GM12878 (cell line): ENCODE measurements around the gene ZIC5. TPM values are rescaled to one million over a fixed set of nuclear protein-coding genes. Genes with fewer than 3 reads are reported as not detected.

Experiments used
- ATAC-seq: fragments of 200-7000 bp; cut with Tn5 transposase; 3 replicates; pipeline ENCODE4 v1.9.1; 2020; ENCODE audit warnings: mild to moderate bottlenecking, moderate library complexity
- BruUV-seq: library from RNA; stranded (reverse); fragments of 400-500 nt; replicated peaks from 2 replicates; lab custom pipeline; 2021; lab: Mats Ljungman, UMichigan
- CTCF ChIA-PET: fragments of 300-600 bp; sonication (Branson Sonifier 250); formaldehyde crosslinking; extraction: SDS; loops from one replicate; lab custom pipeline; 2021; ENCODE audit warnings: inconsistent platforms; lab: Yijun Ruan, JAX
- POLR2A ChIA-PET: fragments of 350-600 bp; formaldehyde crosslinking; extraction: SDS; loops from one replicate; lab custom pipeline; 2021; ENCODE audit warnings: inconsistent platforms; lab: Charles Lee
- RAD21 ChIA-PET: fragments of 300-600 bp; sonication (Branson Sonifier 250); formaldehyde crosslinking; loops from one replicate; lab custom pipeline; 2023; ENCODE audit warnings: antibody characterized with exemption; ENCODE audit not compliant: unreplicated experiment; lab: Charles Lee
- SMC1A ChIA-PET: fragments of 300-600 bp; sonication (Branson Sonifier 250); formaldehyde crosslinking; loops from one replicate; lab custom pipeline; 2023; ENCODE audit not compliant: unreplicated experiment, uncharacterized antibody; lab: Charles Lee
- DNase-seq: peaks from one replicate; pipeline ENCODE4 v3.0.0-alpha.2; 2011; ENCODE audit warnings: low read depth, low spot score
- FAIRE-seq: peaks from 3 replicates; lab custom pipeline; 2011; peaks lifted over from hg19 to GRCh38; lab: Jason Lieb, UNC
- H2AFZ ChIP-seq: 2 replicates; pipeline ENCODE4 v1.6.0; 2011; ENCODE audit warnings: low read depth, low read length, control low read depth; ENCODE audit not compliant: control insufficient read depth
- H3K27ac ChIP-seq: 2 replicates; pipeline ENCODE4 v1.5.1; 2011; ENCODE audit warnings: control low read depth; ENCODE audit not compliant: control insufficient read depth, insufficient read depth
- H3K27me3 ChIP-seq, 2 experiments: replicated peaks in 1 of 2; 2 replicates each; pipeline versions ENCODE4 v1.6.0 to v1.6.1; 2011; ENCODE audit warnings: low read length in 1 of 2; ENCODE audit not compliant: control insufficient read depth in 2 of 2, insufficient read depth in 2 of 2
- H3K36me3 ChIP-seq, 2 experiments: 2 replicates each; pipeline ENCODE4 v1.5.1; 2011; ENCODE audit warnings: low read length in 1 of 2; ENCODE audit not compliant: control insufficient read depth in 2 of 2, insufficient read depth in 2 of 2
- H3K4me1 ChIP-seq: 2 replicates; pipeline ENCODE4 v1.6.1; 2011; ENCODE audit warnings: mild to moderate bottlenecking, low read length, moderate library complexity, mixed read lengths; ENCODE audit not compliant: control insufficient read depth, insufficient read depth
- H3K4me2 ChIP-seq: 2 replicates; pipeline ENCODE4 v1.6.0; 2011; ENCODE audit warnings: control low read depth; ENCODE audit not compliant: control insufficient read depth, insufficient read depth
- H3K4me3 ChIP-seq: fragments of 200-600 bp; sonication (generic); 2 replicates; pipeline ENCODE4 v1.5.1; 2016
- H3K79me2 ChIP-seq: 2 replicates; pipeline ENCODE4 v1.6.0; 2011; ENCODE audit warnings: low read length; ENCODE audit not compliant: control insufficient read depth, insufficient read depth
- H3K9ac ChIP-seq: 2 replicates; pipeline ENCODE4 v1.8.0; 2011; ENCODE audit warnings: low read length, control low read depth, mixed read lengths; ENCODE audit not compliant: control insufficient read depth, insufficient read depth
- H3K9me3 ChIP-seq: replicated peaks from 3 replicates; pipeline ENCODE4 v1.5.1; 2011; ENCODE audit warnings: mild to moderate bottlenecking, low read length; ENCODE audit not compliant: control insufficient read depth, insufficient read depth
- H4K20me1 ChIP-seq: 2 replicates; pipeline ENCODE4 v1.6.0; 2011; ENCODE audit not compliant: control insufficient read depth, insufficient read depth
- CBFB ChIP-seq: IDR thresholded peaks from 2 replicates; pipeline ENCODE4 v1.6.1; 2016; ENCODE audit warnings: antibody characterized with exemption, low read depth
- CBX3 ChIP-seq: fragments of 200-600 bp; sonication (generic); IDR thresholded peaks from 2 replicates; pipeline ENCODE4 v1.6.1; 2016; ENCODE audit warnings: low read depth, borderline replicate concordance
- FOS ChIP-seq: IDR thresholded peaks from 3 replicates; pipeline ENCODE4 v1.6.1; 2011; ENCODE audit warnings: borderline replicate concordance; ENCODE audit not compliant: insufficient read length; ENCODE audit errors: extremely low read depth
- GATAD2B ChIP-seq: fragments of 450-650 bp; conservative IDR thresholded peaks from 2 replicates; pipeline ENCODE4 v1.6.1; 2017; ENCODE audit warnings: low read depth, mild to moderate bottlenecking, moderate library complexity
- LARP7 ChIP-seq: fragments of 450-650 bp; IDR thresholded peaks from 2 replicates; pipeline ENCODE4 v1.6.1; 2017; ENCODE audit warnings: mild to moderate bottlenecking
- MTA2 ChIP-seq: fragments of 450-650 bp; IDR thresholded peaks from 2 replicates; pipeline ENCODE4 v1.6.1; 2016; ENCODE audit warnings: low read depth, mild to moderate bottlenecking, moderate library complexity
- NFIC ChIP-seq: IDR thresholded peaks from 2 replicates; pipeline ENCODE4 v1.6.1; 2012; ENCODE audit warnings: low read depth, mild to moderate bottlenecking, inconsistent platforms, low read length, moderate library complexity
- NFYA ChIP-seq: IDR thresholded peaks from 2 replicates; pipeline ENCODE4 v1.6.1; 2011; ENCODE audit warnings: low read depth, mild to moderate bottlenecking, low read length, improper control_type of control experiment, borderline replicate concordance
- PML ChIP-seq: IDR thresholded peaks from 2 replicates; pipeline ENCODE4 v1.6.1; 2012; ENCODE audit warnings: low read length, inconsistent platforms
- RFX5 ChIP-seq: IDR thresholded peaks from 2 replicates; pipeline ENCODE4 v1.6.1; 2011; ENCODE audit warnings: low read depth, low read length, improper control_type of control experiment
- SMC3 ChIP-seq: IDR thresholded peaks from 2 replicates; pipeline ENCODE4 v1.6.1; 2011; ENCODE audit warnings: low read length, improper control_type of control experiment, borderline replicate concordance
- SREBF1 ChIP-seq: IDR thresholded peaks from 2 replicates; pipeline ENCODE4 v1.6.1; 2012; ENCODE audit warnings: mild to moderate bottlenecking, low read length
- SUPT20H ChIP-seq: IDR thresholded peaks from 2 replicates; pipeline ENCODE4 v1.6.1; 2011; ENCODE audit warnings: low read depth, mild to moderate bottlenecking, low read length, moderate library complexity, borderline replicate concordance; ENCODE audit not compliant: control insufficient read depth
- WRNIP1 ChIP-seq: IDR thresholded peaks from 2 replicates; pipeline ENCODE4 v1.6.1; 2011; ENCODE audit warnings: low read depth, low read length, improper control_type of control experiment, borderline replicate concordance
- WGBS: methylation state at CpG from one replicate; pipeline ENCODE4 v1.1.6; 2016; ENCODE audit warnings: low lambda C conversion rate; ENCODE audit not compliant: insufficient replicate concordance, insufficient coverage; ENCODE audit errors: missing lambda C conversion rate; 5-methylcytosine and 5-hydroxymethylcytosine counted together
- in situ Hi-C: fragments of 300-500 bp; cut with MboI; formaldehyde crosslinking; loops from 9 replicates; pipeline ENCODE4 v1.14.3; 2018; ENCODE audit warnings: mixed read lengths
- intact Hi-C: fragments of 100-400 bp; cut with micrococcal nuclease; formaldehyde crosslinking; loops from one replicate; pipeline ENCODE4 v1.14.2; 2022; ENCODE audit not compliant: unreplicated experiment
- polyA plus RNA-seq, 11 experiments: library from polyadenylated mRNA; depleted of rRNA in 4 of 11; unstranded in 6 of 11; stranded (reverse) in 5 of 11; fragments of >200 nt; fragmentation: Nextera tagmentation in 4 of 11; fragmentation: Illumina TruSeq in 1 of 11; extraction: Ambion mirVana in 4 of 11; extraction: Trizol in 1 of 11; gene quantifications; 1 replicate in 1 of 11; 2 replicates in 10 of 11; pipeline versions ENCODE4 v1.2.1 to v1.2.3, GENCODE V29; 2011 to 2016; ENCODE audit warnings: inconsistent platforms in 2 of 11, missing spikeins in 2 of 11, low read depth in 1 of 11
- total RNA-seq, 4 experiments: library from RNA; depleted of rRNA in 3 of 4; stranded (reverse); fragments of >200 nt in 3 of 4; fragmentation: Illumina TruSeq in 1 of 4; extraction: Trizol in 1 of 4; gene quantifications; 2 replicates each; pipeline versions ENCODE4 v1.2.1 to v1.2.3, GENCODE V29; 2013 to 2021
- TF ChIP-seq, protein P1 (sequence below): IDR thresholded peaks from 2 replicates; pipeline ENCODE4 v1.6.1; 2012; ENCODE audit warnings: low read depth, low read length, improper control_type of control experiment
- TF ChIP-seq, protein P2 (sequence below): fragments of 450-650 bp; IDR thresholded peaks from 2 replicates; pipeline ENCODE4 v1.6.1; 2014; ENCODE audit warnings: mild to moderate bottlenecking
- TF ChIP-seq, protein P3 (sequence below): fragments of 450-650 bp; formaldehyde crosslinking; IDR thresholded peaks from 2 replicates; pipeline ENCODE4 v1.4.0; 2022; ENCODE audit warnings: mild to moderate bottlenecking, moderate library complexity

The ZIC5 gene
- total and polyA plus RNA-seq, 10 of the 15 experiments (the other 5 are each of a cell fraction or from before 2014, with no cell fraction given): not detected

DNA sequence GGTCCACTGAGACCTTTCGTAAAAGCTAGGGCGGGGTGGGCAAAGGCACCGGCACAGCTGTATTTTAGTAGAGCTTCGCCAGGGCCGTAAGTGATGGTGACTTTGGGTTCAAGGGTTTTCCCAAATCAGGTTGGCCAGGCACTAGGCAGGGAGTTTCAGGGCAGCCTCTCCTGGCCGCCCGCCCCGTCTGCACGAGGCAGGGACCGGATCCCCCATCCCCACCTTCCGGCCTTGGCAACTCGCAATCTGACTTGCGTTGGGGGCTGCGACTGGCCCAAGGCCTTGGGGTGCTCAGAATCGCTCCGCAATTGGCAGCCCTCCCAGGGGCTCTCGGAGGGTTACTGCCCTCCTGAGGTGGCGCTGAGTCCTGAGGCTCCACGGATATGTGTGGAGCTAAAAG, 4.1 kb upstream of the ZIC5 start:
- CTCF ChIA-PET: no interaction called here
- in situ Hi-C loops: no loop called here
- intact Hi-C loops: no loop called here

More for the DNA sequence above, 4.1 kb upstream of the ZIC5 start:
- ATAC-seq: no peak
- H3K27ac ChIP-seq: no peak overlapping the region
- DNase-seq: no peak
- H3K36me3 ChIP-seq: no peaks in the 10 kb centered on the region
- H3K27me3 ChIP-seq: peaks cover 12 to 31% of the 10 kb centered on the region in 2 experiments
- no peak overlapping the region for H3K9ac ChIP-seq
- H3K9me3 ChIP-seq: no peaks in the 10 kb centered on the region; the same call in 2 of the 3 replicates
- FAIRE-seq: no peak
- no peaks in the 10 kb centered on the region for H3K79me2 ChIP-seq
- H4K20me1 ChIP-seq: no peaks in the 10 kb centered on the region
- BruUV-seq: no TSS peak
- ChIA-PET SMC1A (no interaction called here), RAD21 (no interaction called here), POLR2A (no interaction called here)
- no peak overlapping the region for H3K4me2 ChIP-seq
- H3K4me1 ChIP-seq: no peaks in the 10 kb centered on the region
- WGBS: 47% methylated on average over 19 of the region's 19 CpGs
- no peak overlapping the region for H3K4me3 ChIP-seq
- no peak overlapping the region for H2AFZ ChIP-seq
- TF ChIP-seq NFIC: no peak
- TF ChIP-seq, protein P1, sequence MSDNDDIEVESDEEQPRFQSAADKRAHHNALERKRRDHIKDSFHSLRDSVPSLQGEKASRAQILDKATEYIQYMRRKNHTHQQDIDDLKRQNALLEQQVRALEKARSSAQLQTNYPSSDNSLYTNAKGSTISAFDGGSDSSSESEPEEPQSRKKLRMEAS: no peak
- TF ChIP-seq CBX3: no peak
- no peak for TF ChIP-seq PML
- no peak for TF ChIP-seq CBFB
- TF ChIP-seq SUPT20H: no peak
- no peak for TF ChIP-seq RFX5
- no peak for TF ChIP-seq SREBF1
- TF ChIP-seq WRNIP1: no peak
- no peak for TF ChIP-seq GATAD2B
- no peak for TF ChIP-seq LARP7
- no peak for TF ChIP-seq SMC3
- TF ChIP-seq, protein P2, sequence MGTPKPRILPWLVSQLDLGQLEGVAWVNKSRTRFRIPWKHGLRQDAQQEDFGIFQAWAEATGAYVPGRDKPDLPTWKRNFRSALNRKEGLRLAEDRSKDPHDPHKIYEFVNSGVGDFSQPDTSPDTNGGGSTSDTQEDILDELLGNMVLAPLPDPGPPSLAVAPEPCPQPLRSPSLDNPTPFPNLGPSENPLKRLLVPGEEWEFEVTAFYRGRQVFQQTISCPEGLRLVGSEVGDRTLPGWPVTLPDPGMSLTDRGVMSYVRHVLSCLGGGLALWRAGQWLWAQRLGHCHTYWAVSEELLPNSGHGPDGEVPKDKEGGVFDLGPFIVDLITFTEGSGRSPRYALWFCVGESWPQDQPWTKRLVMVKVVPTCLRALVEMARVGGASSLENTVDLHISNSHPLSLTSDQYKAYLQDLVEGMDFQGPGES: no peak
- TF ChIP-seq NFYA: no peak
- no peak for TF ChIP-seq MTA2
- no peak for TF ChIP-seq FOS
- TF ChIP-seq, protein P3, sequence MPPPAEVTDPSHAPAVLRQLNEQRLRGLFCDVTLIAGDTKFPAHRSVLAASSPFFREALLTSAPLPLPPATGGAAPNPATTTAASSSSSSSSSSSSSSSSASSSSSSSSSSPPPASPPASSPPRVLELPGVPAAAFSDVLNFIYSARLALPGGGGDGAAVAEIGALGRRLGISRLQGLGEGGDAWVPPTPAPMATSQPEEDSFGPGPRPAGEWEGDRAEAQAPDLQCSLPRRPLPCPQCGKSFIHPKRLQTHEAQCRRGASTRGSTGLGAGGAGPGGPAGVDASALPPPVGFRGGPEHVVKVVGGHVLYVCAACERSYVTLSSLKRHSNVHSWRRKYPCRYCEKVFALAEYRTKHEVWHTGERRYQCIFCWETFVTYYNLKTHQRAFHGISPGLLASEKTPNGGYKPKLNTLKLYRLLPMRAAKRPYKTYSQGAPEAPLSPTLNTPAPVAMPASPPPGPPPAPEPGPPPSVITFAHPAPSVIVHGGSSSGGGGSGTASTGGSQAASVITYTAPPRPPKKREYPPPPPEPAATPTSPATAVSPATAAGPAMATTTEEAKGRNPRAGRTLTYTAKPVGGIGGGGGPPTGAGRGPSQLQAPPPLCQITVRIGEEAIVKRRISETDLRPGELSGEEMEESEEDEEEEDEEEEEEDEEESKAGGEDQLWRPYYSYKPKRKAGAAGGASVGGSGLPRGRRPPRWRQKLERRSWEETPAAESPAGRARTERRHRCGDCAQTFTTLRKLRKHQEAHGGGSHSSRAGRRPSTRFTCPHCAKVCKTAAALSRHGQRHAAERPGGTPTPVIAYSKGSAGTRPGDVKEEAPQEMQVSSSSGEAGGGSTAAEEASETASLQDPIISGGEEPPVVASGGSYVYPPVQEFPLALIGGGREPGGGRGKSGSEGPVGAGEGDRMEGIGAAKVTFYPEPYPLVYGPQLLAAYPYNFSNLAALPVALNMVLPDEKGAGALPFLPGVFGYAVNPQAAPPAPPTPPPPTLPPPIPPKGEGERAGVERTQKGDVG (CRISPR knock-in tag): no peak
